LNCAP (cell line): ENCODE measurements around the gene TIMM21.

Source experiments
- CTCF ChIP-seq: fragments of 450-650 bp; IDR thresholded peaks from 2 replicates; pipeline ENCODE4 v1.5.1; 2017; ENCODE audit warnings: mild to moderate bottlenecking

Gene TIMM21

GRCh38 chr18:74137920-74138538 is 10.3 kb upstream of the TIMM21 start:
- TF ChIP-seq CTCF, result no peak

GRCh38 chr18:74139411-74139810 is 8.9 kb upstream of the TIMM21 start:
- no peak for TF ChIP-seq CTCF

- no peak for TF ChIP-seq CTCF
These were observed 8.4 kb upstream of the TIMM21 start for GRCh38 chr18:74139888-74140287.

- no peak for TF ChIP-seq CTCF
These were observed 7.7 kb upstream of the TIMM21 start for GRCh38 chr18:74140582-74140981.

GRCh38 chr18:74141667-74142066 is 6.7 kb upstream of the TIMM21 start:
- no peak for TF ChIP-seq CTCF

- no peak for TF ChIP-seq CTCF
These were observed 6.1 kb upstream of the TIMM21 start for GRCh38 chr18:74142252-74142651.

GRCh38 chr18:74146756-74147155 is 1.6 kb upstream of the TIMM21 start:
- no peak for TF ChIP-seq CTCF

GRCh38 chr18:74147491-74147778 is 888 bp upstream of the TIMM21 start:
- TF ChIP-seq CTCF, result no peak
